Measurements from ENCODE around the gene PPP2R2B.

PPP2R2B gene

GRCh38 chr5:146640285-146640896 is 238.2 kb downstream of the PPP2R2B start:
- no peak overlapping the region for H3K4me3 ChIP-seq (ENCODE audit: low read depth in 1 of 2, low read length in 1 of 2)
- H3K27ac ChIP-seq, result no peak overlapping the region
- H3K9me3 ChIP-seq, result no peaks in the 10 kb centered on the region
- peaks cover 9% of the 10 kb centered on the region for H3K27me3 ChIP-seq
- TF ChIP-seq CTCF (IDR thresholded peaks at IDR 0.05), result no peak
- H3K4me1 ChIP-seq (ENCODE audit: control insufficient read depth in 1 of 2, insufficient read depth in 1 of 2, low read depth in 1 of 2, low read length in 1 of 2), result no peaks in the 10 kb centered on the region
- no peaks in the 10 kb centered on the region for H3K36me3 ChIP-seq

- no peaks in the 10 kb centered on the region for H3K9me3 ChIP-seq
- no peak overlapping the region for H3K4me3 ChIP-seq (ENCODE audit: low read depth in 1 of 2, low read length in 1 of 2)
- H3K4me1 ChIP-seq (ENCODE audit: control insufficient read depth in 1 of 2, insufficient read depth in 1 of 2, low read depth in 1 of 2, low read length in 1 of 2), result no peaks in the 10 kb centered on the region
- no peaks in the 10 kb centered on the region for H3K36me3 ChIP-seq
- no peak for TF ChIP-seq CTCF (IDR thresholded peaks at IDR 0.05)
- H3K27ac ChIP-seq, result no peak overlapping the region
- peaks cover 4% of the 10 kb centered on the region for H3K27me3 ChIP-seq
Measured at GRCh38 chr5:146635443-146635842, 243.1 kb downstream of the PPP2R2B start.

GRCh38 chr5:146633323-146633764 is 245.2 kb downstream of the PPP2R2B start:
- no peaks in the 10 kb centered on the region for H3K36me3 ChIP-seq
- no peaks in the 10 kb centered on the region for H3K4me1 ChIP-seq (ENCODE audit: control insufficient read depth in 1 of 2, insufficient read depth in 1 of 2, low read depth in 1 of 2, low read length in 1 of 2)
- no peak for TF ChIP-seq CTCF (IDR thresholded peaks at IDR 0.05)
- no peaks in the 10 kb centered on the region for H3K27me3 ChIP-seq
- H3K9me3 ChIP-seq, result no peaks in the 10 kb centered on the region
- H3K4me3 ChIP-seq (ENCODE audit: low read depth in 1 of 2, low read length in 1 of 2), result no peak overlapping the region
- no peak overlapping the region for H3K27ac ChIP-seq

GRCh38 chr5:146632620-146633322 is 245.8 kb downstream of the PPP2R2B start:
- TF ChIP-seq CTCF (IDR thresholded peaks at IDR 0.05), result no peak
- no peak overlapping the region for H3K27ac ChIP-seq
- H3K36me3 ChIP-seq, result no peaks in the 10 kb centered on the region
- no peak overlapping the region for H3K4me3 ChIP-seq (ENCODE audit: low read depth in 1 of 2, low read length in 1 of 2)
- H3K4me1 ChIP-seq (ENCODE audit: control insufficient read depth in 1 of 2, insufficient read depth in 1 of 2, low read depth in 1 of 2, low read length in 1 of 2), result no peaks in the 10 kb centered on the region
- H3K9me3 ChIP-seq, result no peaks in the 10 kb centered on the region
- no peaks in the 10 kb centered on the region for H3K27me3 ChIP-seq

- Histone ChIP-seq H3K27me3 (no peaks in the 10 kb centered on the region), H3K4me1 (ENCODE audit: control insufficient read depth in 1 of 2, insufficient read depth in 1 of 2, low read depth in 1 of 2, low read length in 1 of 2) (no peaks in the 10 kb centered on the region), H3K9me3 (no peaks in the 10 kb centered on the region), H3K36me3 (no peaks in the 10 kb centered on the region), H3K27ac (no peak overlapping the region), H3K4me3 (ENCODE audit: low read depth in 1 of 2, low read length in 1 of 2) (no peak overlapping the region)
- TF ChIP-seq CTCF (IDR thresholded peaks at IDR 0.05), result no peak
Measured at GRCh38 chr5:146630472-146630871, 248.1 kb downstream of the PPP2R2B start.

Measured in neutrophil (primary cell).